Endothelial cell of umbilical vein (primary cell): ENCODE results near the gene CACNA1C. TPM values are rescaled to one million over a fixed set of nuclear protein-coding genes. Genes with fewer than 3 reads are reported as not detected.

ENCODE experiments used
- BruUV-seq: library from RNA; stranded (reverse); fragments of 400-500 nt; replicated peaks from 2 replicates; lab custom pipeline; 2021; lab: Mats Ljungman, UMichigan
- CTCF ChIA-PET: fragments of 300-600, 350-600 bp; sonication (Branson Sonifier 250); formaldehyde crosslinking; loops from one replicate; lab custom pipeline; 2021; ENCODE audit warnings: antibody characterized with exemption, inconsistent platforms; lab: Charles Lee
- POLR2A ChIA-PET: fragments of 300-600, 350-600 bp; sonication (Branson Sonifier 250); formaldehyde crosslinking; loops from one replicate; lab custom pipeline; 2021; ENCODE audit warnings: antibody characterized with exemption, inconsistent platforms; lab: Charles Lee
- DNase-seq: peaks from one replicate; pipeline ENCODE4 v3.0.0-alpha.2; 2011; ENCODE audit warnings: low read depth, low spot score
- FAIRE-seq: peaks from 2 replicates; lab custom pipeline; 2011; peaks lifted over from hg19 to GRCh38; lab: Jason Lieb, UNC
- H2AFZ ChIP-seq: 2 replicates; pipeline ENCODE4 v1.6.0; 2012; ENCODE audit warnings: low read depth, low read length, control low read depth, inconsistent platforms
- H3K27ac ChIP-seq: 2 replicates; pipeline ENCODE4 v1.5.1; 2011; ENCODE audit warnings: low read depth, mild to moderate bottlenecking, control low read depth, low read length, moderate library complexity; ENCODE audit not compliant: insufficient read depth
- H3K27me3 ChIP-seq, 2 experiments: 2 replicates each; pipeline versions ENCODE4 v1.6.0 to v1.6.1; 2011; ENCODE audit warnings: low read length in 2 of 2, mixed read lengths in 1 of 2; ENCODE audit not compliant: control insufficient read depth in 2 of 2, insufficient read depth in 2 of 2
- H3K36me3 ChIP-seq, 2 experiments: 2 replicates in 1 of 2; 3 replicates in 1 of 2; pipeline ENCODE4 v1.5.1; 2011; ENCODE audit warnings: low read length in 2 of 2, mild to moderate bottlenecking in 1 of 2, moderate library complexity in 1 of 2; ENCODE audit not compliant: control insufficient read depth in 2 of 2, insufficient read depth in 2 of 2; ENCODE audit errors: extremely low read depth in 1 of 2
- H3K4me1 ChIP-seq: 3 replicates; pipeline ENCODE4 v1.5.1; 2011; ENCODE audit warnings: mild to moderate bottlenecking, low read length; ENCODE audit not compliant: control insufficient read depth, insufficient read depth; ENCODE audit errors: extremely low read depth
- H3K4me2 ChIP-seq: 2 replicates; pipeline ENCODE4 v1.6.1; 2011; ENCODE audit warnings: low read length, control low read depth, mixed read lengths; ENCODE audit not compliant: insufficient read depth
- H3K4me3 ChIP-seq, 3 experiments: fragments of 200-600 bp in 1 of 3; sonication (generic), shearing (Covaris generic) in 1 of 3; replicated peaks in 1 of 3; 2 replicates each; pipeline ENCODE4 v1.5.1; 2011 to 2016; ENCODE audit warnings: control low read depth in 3 of 3, low read length in 3 of 3, mild to moderate bottlenecking in 2 of 3, inconsistent platforms in 1 of 3, low read depth in 1 of 3, moderate library complexity in 1 of 3; ENCODE audit not compliant: insufficient read depth in 1 of 3
- H3K79me2 ChIP-seq: 2 replicates; pipeline ENCODE4 v1.6.0; 2012; ENCODE audit warnings: low read length, inconsistent platforms; ENCODE audit not compliant: control insufficient read depth, insufficient read depth
- H3K9ac ChIP-seq: replicated peaks from 2 replicates; pipeline ENCODE3; 2011; ENCODE audit warnings: low read length, control low read depth; ENCODE audit not compliant: insufficient read depth; ENCODE audit errors: extremely low read depth
- H3K9me1 ChIP-seq: replicated peaks from 3 replicates; pipeline ENCODE4 v1.6.0; 2011; ENCODE audit warnings: mild to moderate bottlenecking, low read length; ENCODE audit not compliant: control insufficient read depth, insufficient read depth; ENCODE audit errors: extremely low read depth
- H3K9me3 ChIP-seq: replicated peaks from 2 replicates; pipeline ENCODE4 v1.5.1; 2012; ENCODE audit warnings: low read length, inconsistent platforms; ENCODE audit not compliant: control insufficient read depth, insufficient read depth
- H4K20me1 ChIP-seq: replicated peaks from 2 replicates; pipeline ENCODE3; 2011; ENCODE audit warnings: mild to moderate bottlenecking, low read length; ENCODE audit not compliant: control insufficient read depth, insufficient read depth; ENCODE audit errors: extremely low read depth
- CTCF ChIP-seq, 2 donors: IDR thresholded peaks; 1 replicate in 1 of 2; 2 replicates in 1 of 2; pipeline ENCODE4 v1.5.1; 2011; ENCODE audit warnings: low read length in 2 of 2, mild to moderate bottlenecking in 2 of 2, moderate library complexity in 2 of 2, control low read depth in 1 of 2, inconsistent platforms in 1 of 2, low read depth in 1 of 2; ENCODE audit not compliant: insufficient read depth in 1 of 2; ENCODE audit errors: extremely low read depth in 1 of 2
- EZH2 ChIP-seq: IDR thresholded peaks from 2 replicates; pipeline ENCODE4 v1.6.1; 2012; ENCODE audit warnings: borderline replicate concordance, low read depth, mild to moderate bottlenecking, moderate library complexity, low read length, inconsistent platforms; ENCODE audit not compliant: severe bottlenecking
- FOS ChIP-seq: IDR thresholded peaks from 2 replicates; pipeline ENCODE4 v1.6.1; 2011; ENCODE audit warnings: mild to moderate bottlenecking, low read length, moderate library complexity, borderline replicate concordance; ENCODE audit not compliant: insufficient read depth
- GATA2 ChIP-seq: IDR thresholded peaks from 2 replicates; pipeline ENCODE4 v1.7.0; 2011; ENCODE audit warnings: low read depth, mild to moderate bottlenecking, moderate library complexity, mixed read lengths, low read length; ENCODE audit not compliant: insufficient read length, insufficient read depth
- JUN ChIP-seq: IDR thresholded peaks from 2 replicates; pipeline ENCODE4 v1.6.1; 2011; ENCODE audit warnings: borderline replicate concordance, low read depth; ENCODE audit not compliant: insufficient read length, insufficient read depth
- MYC ChIP-seq: IDR thresholded peaks from one replicate; pipeline ENCODE4 v1.6.1; 2011; ENCODE audit warnings: mild to moderate bottlenecking, low read depth, low read length
- POLR2A ChIP-seq: IDR thresholded peaks from 2 replicates; pipeline ENCODE4 v1.6.1; 2012; ENCODE audit warnings: low read depth, mild to moderate bottlenecking, control low read depth, low read length
- POLR2AphosphoS5 ChIP-seq: IDR thresholded peaks from 2 replicates; pipeline ENCODE4 v1.6.1; 2012; ENCODE audit warnings: low read depth, mild to moderate bottlenecking, control low read depth, low read length, moderate library complexity; ENCODE audit not compliant: insufficient read depth
- dilution Hi-C: fragments of 300-500 bp; cut with MboI; formaldehyde crosslinking; loops from one replicate; pipeline ENCODE4 v1.15.0; 2019; ENCODE audit warnings: low sequenced_read_pairs; ENCODE audit not compliant: extremely low pct_ligation_motif_present
- intact Hi-C: fragments of 100-400 bp; cut with micrococcal nuclease; formaldehyde crosslinking; loops from one replicate; pipeline ENCODE4 v1.10.0; 2022
- polyA plus RNA-seq, 4 experiments: library from polyadenylated mRNA; depleted of rRNA in 3 of 4; stranded (reverse) in 3 of 4; unstranded in 1 of 4; fragments of >200 nt; gene quantifications; 2 replicates each; pipeline versions ENCODE4 v1.2.1 to v1.2.3, GENCODE V29; 2011 to 2012; ENCODE audit warnings: missing spikeins in 1 of 4
- total RNA-seq: library from RNA; stranded (reverse); gene quantifications from 2 replicates; pipeline ENCODE4 v1.2.3, GENCODE V29; 2021
- TF ChIP-seq, protein P1 (sequence below): IDR thresholded peaks from 2 replicates; pipeline ENCODE4 v1.6.1; 2011; ENCODE audit not compliant: insufficient read depth, insufficient read length

The CACNA1C gene
- total and polyA plus RNA-seq, 2 donors (not counting 3 experiments of a cell fraction or from before 2014, with no cell fraction given): not detected

DNA sequence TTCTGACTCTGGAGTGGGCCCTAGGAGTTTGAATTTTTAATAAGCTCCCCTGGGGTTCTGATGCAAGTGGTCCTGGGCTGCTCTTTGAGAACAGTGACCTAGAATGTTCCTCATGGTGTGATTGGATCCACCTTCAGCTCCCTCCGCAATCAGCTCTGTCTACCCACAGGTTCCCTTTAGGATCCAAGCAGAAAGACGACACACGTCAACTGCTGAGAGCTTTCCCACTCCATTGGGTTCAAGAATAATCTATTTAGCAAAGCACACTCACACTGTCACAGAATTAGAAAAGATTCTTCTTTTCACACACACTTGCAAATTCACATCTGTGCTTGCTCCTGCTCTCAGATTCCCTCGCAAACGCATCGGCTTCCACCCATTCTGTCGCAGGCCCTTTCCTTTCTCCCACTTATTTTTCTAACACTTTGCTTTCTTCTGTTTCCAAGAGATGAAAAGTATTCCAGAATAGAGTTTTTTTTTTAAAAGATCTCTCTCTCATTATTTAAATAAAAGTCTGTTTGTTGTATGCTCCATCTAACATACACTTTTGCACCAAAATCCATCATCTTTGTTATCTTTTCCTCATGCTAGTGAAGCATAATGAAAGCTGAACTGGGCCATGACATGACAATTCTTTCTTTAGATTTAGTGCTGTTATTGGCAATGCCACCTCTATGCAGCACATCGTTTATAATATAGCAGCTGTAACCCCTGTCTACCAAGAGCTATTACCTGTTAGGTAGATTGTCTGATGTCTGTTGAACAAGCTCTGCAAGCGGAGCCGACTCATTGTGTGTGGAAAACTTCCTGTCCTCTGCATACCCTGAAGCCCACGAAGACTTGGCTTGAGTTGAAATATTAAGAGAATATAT is 73.1 kb downstream of the CACNA1C start:
- Histone ChIP-seq H4K20me1 (no peaks in the 10 kb centered on the region), H3K27me3 (no peaks in the 10 kb centered on the region), H3K27ac (no peak overlapping the region), H3K4me1 (no peaks in the 10 kb centered on the region), H3K9me1 (no peaks in the 10 kb centered on the region), H3K79me2 (no peaks in the 10 kb centered on the region), H2AFZ (no peak overlapping the region), H3K4me3 (no peak overlapping the region), H3K4me2 (no peak overlapping the region), H3K9me3 (no peaks in the 10 kb centered on the region), H3K36me3 (no peaks in the 10 kb centered on the region), H3K9ac (no peak overlapping the region)
- POLR2A ChIA-PET: no interaction called here
- intact Hi-C loops: no loop called here
- no peak for DNase-seq
- CTCF ChIA-PET: no interaction called here
- FAIRE-seq: no peak
- dilution Hi-C loops: no loop called here
- TF ChIP-seq FOS: no peak
- no peak for TF ChIP-seq CTCF (IDR thresholded peaks at IDR 0.05; ENCODE audit: extremely low read depth in 1 of 2, insufficient read depth in 1 of 2, low read depth in 1 of 2, low read length in 2 of 2)
- no peak for TF ChIP-seq JUN
- TF ChIP-seq POLR2A: no peak
- TF ChIP-seq MYC: no peak
- no peak for TF ChIP-seq EZH2
- no peak for TF ChIP-seq POLR2AphosphoS5
- no peak for TF ChIP-seq GATA2
- TF ChIP-seq, protein P1, sequence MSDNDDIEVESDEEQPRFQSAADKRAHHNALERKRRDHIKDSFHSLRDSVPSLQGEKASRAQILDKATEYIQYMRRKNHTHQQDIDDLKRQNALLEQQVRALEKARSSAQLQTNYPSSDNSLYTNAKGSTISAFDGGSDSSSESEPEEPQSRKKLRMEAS: no peak
- BruUV-seq: no TSS peak
